ENCODE data around the gene DIP2C. TPM values are rescaled to one million over a fixed set of nuclear protein-coding genes. Genes with fewer than 3 reads are reported as not detected.

Gene DIP2C
- polyA plus RNA-seq, 1 of the 3 experiments (the other 2 are of a cell fraction) = 8.7 TPM

- H3K9me3 ChIP-seq = no peaks in the 10 kb centered on the region
- H3F3A ChIP-seq (replicated peaks; ENCODE audit: insufficient read depth) = no peaks in the 10 kb centered on the region
- no peak overlapping the region for H2AFZ ChIP-seq (ENCODE audit: low read depth)
- POLR2A ChIA-PET = no interaction called here
- H3K27me3 ChIP-seq (ENCODE audit: insufficient read depth) = no peaks in the 10 kb centered on the region
- H3K9me2 ChIP-seq = no peaks in the 10 kb centered on the region
- 98% methylated on average over 21 of the region's 24 CpGs for WGBS (ENCODE audit: low lambda C conversion rate)
- H3K4me1 ChIP-seq (ENCODE audit: control insufficient read depth in 1 of 2, insufficient read depth in 2 of 2, low read depth in 1 of 2, low read length in 1 of 2) = peaks cover 0 to 6% of the 10 kb centered on the region in 2 experiments; a peak in 1 of 4 replicates
- no peak overlapping the region for H3K27ac ChIP-seq (ENCODE audit: low read depth in 2 of 2, low read length in 1 of 2)
- H3K9ac ChIP-seq = no peak overlapping the region
- H3K4me2 ChIP-seq = no peak overlapping the region
- CTCF ChIA-PET = interaction anchor here (1.1 kb wide), 1 partner anchor 21 kb away, joined by 3 read pairs; no protein-coding TSS in a partner anchor
- H4K20me1 ChIP-seq (ENCODE audit: insufficient read depth) = no peaks in the 10 kb centered on the region
- no peak for DNase-seq
- H3K79me2 ChIP-seq (ENCODE audit: insufficient read depth) = peaks cover 4% of the 10 kb centered on the region; the same call in 1 of the 2 replicates
- peaks cover 10 to 45% of the 10 kb centered on the region in 2 experiments for H3K36me3 ChIP-seq (replicated peaks in 1 of 2; ENCODE audit: control insufficient read depth in 1 of 2, insufficient read depth in 2 of 2, low read length in 1 of 2)
- TF ChIP-seq EP300 (IDR thresholded peaks at IDR 0.05; ENCODE audit: borderline replicate concordance in 1 of 2, low read depth in 1 of 2, low read length in 1 of 2) (no peak), RXRA (IDR thresholded peaks at IDR 0.05; ENCODE audit: borderline replicate concordance, low read depth) (no peak), ELF1 (IDR thresholded peaks at IDR 0.05) (no peak)
- no peak overlapping the region for H3K4me3 ChIP-seq (ENCODE audit: low read depth in 2 of 2, low read length in 1 of 2)
Observed at GRCh38 chr10:363152-363551, 326.3 kb downstream of the DIP2C start.

- WGBS (ENCODE audit: low lambda C conversion rate) = 90% methylated on average over 22 of the region's 23 CpGs
- no peak for DNase-seq
- H3K4me3 ChIP-seq (ENCODE audit: low read depth in 2 of 2, low read length in 1 of 2) = no peak overlapping the region
- ChIA-PET CTCF (no interaction called here), POLR2A (no interaction called here)
- H3K4me2 ChIP-seq = no peak overlapping the region
- no peaks in the 10 kb centered on the region for H3K79me2 ChIP-seq (ENCODE audit: insufficient read depth)
- H3F3A ChIP-seq (replicated peaks; ENCODE audit: insufficient read depth) = no peaks in the 10 kb centered on the region
- no peak overlapping the region for H3K9ac ChIP-seq
- no peaks in the 10 kb centered on the region for H3K9me3 ChIP-seq
- peaks cover 10 to 58% of the 10 kb centered on the region in 2 experiments for H3K36me3 ChIP-seq (replicated peaks in 1 of 2; ENCODE audit: control insufficient read depth in 1 of 2, insufficient read depth in 2 of 2, low read length in 1 of 2)
- no peak overlapping the region for H2AFZ ChIP-seq (ENCODE audit: low read depth)
- no peaks in the 10 kb centered on the region for H3K27me3 ChIP-seq (ENCODE audit: insufficient read depth)
- no peaks in the 10 kb centered on the region for H4K20me1 ChIP-seq (ENCODE audit: insufficient read depth)
- H3K27ac ChIP-seq (ENCODE audit: low read depth in 2 of 2, low read length in 1 of 2) = no peak overlapping the region
- H3K4me1 ChIP-seq (ENCODE audit: control insufficient read depth in 1 of 2, insufficient read depth in 2 of 2, low read depth in 1 of 2, low read length in 1 of 2) = no peaks in the 10 kb centered on the region
- TF ChIP-seq, protein P1, sequence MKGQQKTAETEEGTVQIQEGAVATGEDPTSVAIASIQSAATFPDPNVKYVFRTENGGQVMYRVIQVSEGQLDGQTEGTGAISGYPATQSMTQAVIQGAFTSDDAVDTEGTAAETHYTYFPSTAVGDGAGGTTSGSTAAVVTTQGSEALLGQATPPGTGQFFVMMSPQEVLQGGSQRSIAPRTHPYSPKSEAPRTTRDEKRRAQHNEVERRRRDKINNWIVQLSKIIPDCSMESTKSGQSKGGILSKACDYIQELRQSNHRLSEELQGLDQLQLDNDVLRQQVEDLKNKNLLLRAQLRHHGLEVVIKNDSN (IDR thresholded peaks at IDR 0.05; ENCODE audit: borderline replicate concordance, low read depth) = no peak
- TF ChIP-seq MXI1 (IDR thresholded peaks at IDR 0.05; ENCODE audit: low read depth, low read length) (no peak), FOSL2 (IDR thresholded peaks at IDR 0.05; ENCODE audit: borderline replicate concordance, low read depth) (no peak), NFIC (IDR thresholded peaks at IDR 0.05; ENCODE audit: borderline replicate concordance) (no peak), SMC3 (IDR thresholded peaks at IDR 0.05; ENCODE audit: low read depth, low read length) (no peak), POLR2AphosphoS5 (IDR thresholded peaks at IDR 0.05; ENCODE audit: low read depth, low read length) (no peak), TEAD4 (IDR thresholded peaks at IDR 0.05; ENCODE audit: borderline replicate concordance, insufficient read depth) (no peak), CTCF (IDR thresholded peaks at IDR 0.05) (no peak), EZH2phosphoT487 (IDR thresholded peaks at IDR 0.05; ENCODE audit: borderline replicate concordance, low read depth) (no peak), RXRA (IDR thresholded peaks at IDR 0.05; ENCODE audit: borderline replicate concordance, low read depth) (no peak), TCF12 (IDR thresholded peaks at IDR 0.05) (no peak), RFX5 (IDR thresholded peaks at IDR 0.05; ENCODE audit: low read length) (no peak), JUND (IDR thresholded peaks at IDR 0.05) (no peak), RAD21 (IDR thresholded peaks at IDR 0.05; ENCODE audit: low read length) (no peak), ELF1 (IDR thresholded peaks at IDR 0.05) (no peak), GATA2 (CRISPR knock-in tag; IDR thresholded peaks at IDR 0.05) (no peak), TAF1 (IDR thresholded peaks at IDR 0.05; ENCODE audit: borderline replicate concordance, low read depth, low read length) (no peak), EP300 (IDR thresholded peaks at IDR 0.05; ENCODE audit: borderline replicate concordance in 1 of 2, low read depth in 1 of 2, low read length in 1 of 2) (no peak), FOXM1 (IDR thresholded peaks at IDR 0.05; ENCODE audit: low read depth) (no peak)
- TF ChIP-seq, protein P2, sequence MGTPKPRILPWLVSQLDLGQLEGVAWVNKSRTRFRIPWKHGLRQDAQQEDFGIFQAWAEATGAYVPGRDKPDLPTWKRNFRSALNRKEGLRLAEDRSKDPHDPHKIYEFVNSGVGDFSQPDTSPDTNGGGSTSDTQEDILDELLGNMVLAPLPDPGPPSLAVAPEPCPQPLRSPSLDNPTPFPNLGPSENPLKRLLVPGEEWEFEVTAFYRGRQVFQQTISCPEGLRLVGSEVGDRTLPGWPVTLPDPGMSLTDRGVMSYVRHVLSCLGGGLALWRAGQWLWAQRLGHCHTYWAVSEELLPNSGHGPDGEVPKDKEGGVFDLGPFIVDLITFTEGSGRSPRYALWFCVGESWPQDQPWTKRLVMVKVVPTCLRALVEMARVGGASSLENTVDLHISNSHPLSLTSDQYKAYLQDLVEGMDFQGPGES (IDR thresholded peaks at IDR 0.05; ENCODE audit: low read depth, low read length) = no peak
- no peaks in the 10 kb centered on the region for H3K9me2 ChIP-seq
Observed at GRCh38 chr10:361203-362081, 328.0 kb downstream of the DIP2C start.
